Breast epithelium (tissue), 3 donors: ENCODE measurements around the gene HTT.

ENCODE experiments used
- POLR2AphosphoS5 ChIP-seq, 3 donors: sonication (generic); formaldehyde crosslinking; IDR thresholded peaks; one replicate each; pipeline ENCODE4 v1.6.1; 2017; ENCODE audit warnings: antibody characterized with exemption in 3 of 3
- TF ChIP-seq, protein P1 (sequence below), 3 donors: fragments of 450-650 bp; IDR thresholded peaks; one replicate each; pipeline ENCODE4 v1.5.1; 2016 to 2017; ENCODE audit warnings: antibody characterized with exemption in 3 of 3, mild to moderate bottlenecking in 3 of 3, moderate library complexity in 3 of 3

GRCh38 chr4:3029464-3029863, 45.0 kb upstream of the HTT start:
- TF ChIP-seq, protein P1, sequence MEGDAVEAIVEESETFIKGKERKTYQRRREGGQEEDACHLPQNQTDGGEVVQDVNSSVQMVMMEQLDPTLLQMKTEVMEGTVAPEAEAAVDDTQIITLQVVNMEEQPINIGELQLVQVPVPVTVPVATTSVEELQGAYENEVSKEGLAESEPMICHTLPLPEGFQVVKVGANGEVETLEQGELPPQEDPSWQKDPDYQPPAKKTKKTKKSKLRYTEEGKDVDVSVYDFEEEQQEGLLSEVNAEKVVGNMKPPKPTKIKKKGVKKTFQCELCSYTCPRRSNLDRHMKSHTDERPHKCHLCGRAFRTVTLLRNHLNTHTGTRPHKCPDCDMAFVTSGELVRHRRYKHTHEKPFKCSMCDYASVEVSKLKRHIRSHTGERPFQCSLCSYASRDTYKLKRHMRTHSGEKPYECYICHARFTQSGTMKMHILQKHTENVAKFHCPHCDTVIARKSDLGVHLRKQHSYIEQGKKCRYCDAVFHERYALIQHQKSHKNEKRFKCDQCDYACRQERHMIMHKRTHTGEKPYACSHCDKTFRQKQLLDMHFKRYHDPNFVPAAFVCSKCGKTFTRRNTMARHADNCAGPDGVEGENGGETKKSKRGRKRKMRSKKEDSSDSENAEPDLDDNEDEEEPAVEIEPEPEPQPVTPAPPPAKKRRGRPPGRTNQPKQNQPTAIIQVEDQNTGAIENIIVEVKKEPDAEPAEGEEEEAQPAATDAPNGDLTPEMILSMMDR (IDR thresholded peaks at IDR 0.05), result no peak
- no peak for TF ChIP-seq POLR2AphosphoS5 (IDR thresholded peaks at IDR 0.05)
